Hepatocyte (in vitro differentiated cells): ENCODE results near the gene NT5E.

ENCODE experiments used
- CTCF ChIP-seq: fragments of 200-600 bp; sonication (generic); IDR thresholded peaks from 2 replicates; pipeline ENCODE4 v1.5.1; 2016; ENCODE audit warnings: antibody characterized with exemption, mild to moderate bottlenecking; ENCODE audit not compliant: poor library complexity
- EZH2 ChIP-seq: fragments of 200-600 bp; sonication (generic); IDR thresholded peaks from 2 replicates; pipeline ENCODE4 v1.6.1; 2016; ENCODE audit warnings: antibody characterized with exemption, mild to moderate bottlenecking, borderline replicate concordance
- EZH2phosphoT487 ChIP-seq: fragments of 200-600 bp; sonication (generic); IDR thresholded peaks from one replicate; pipeline ENCODE4 v1.6.1; 2018; ENCODE audit warnings: antibody characterized with exemption, mild to moderate bottlenecking, low read depth, moderate library complexity; ENCODE audit not compliant: unreplicated experiment, severe bottlenecking

- TF ChIP-seq CTCF (no peak), EZH2 (no peak), EZH2phosphoT487 (no peak)
Observed at GRCh38 chr6:85482206-85482904, 32.5 kb downstream of the NT5E start.
